ENCODE measurements around the gene SLC7A6.

DNA sequence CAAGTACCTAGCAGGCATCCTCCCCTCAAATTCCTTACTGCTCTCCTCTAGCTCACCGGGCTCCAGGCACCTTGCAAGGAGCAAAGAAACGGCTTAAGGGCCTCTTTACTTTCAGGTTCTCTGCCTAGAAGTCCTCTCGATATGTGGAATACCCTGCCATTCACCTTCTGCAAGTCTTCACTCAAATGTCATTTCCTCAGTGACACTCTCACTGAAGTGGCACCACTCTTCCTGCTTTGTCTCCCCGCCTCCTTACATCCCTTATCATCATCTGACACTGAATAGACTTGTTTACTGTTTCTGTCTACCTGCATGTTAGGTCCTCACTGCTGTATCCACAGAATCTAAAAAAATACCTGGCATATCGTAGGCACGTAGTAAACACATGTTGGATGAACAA is 45.5 kb downstream of the SLC7A6 start:
- no peak for TF ChIP-seq CTCF (conservative IDR thresholded peaks at IDR 0.05; ENCODE audit: low read length)
- no peak for TF ChIP-seq EZH2phosphoT487 (IDR thresholded peaks at IDR 0.05; ENCODE audit: borderline replicate concordance)
